Upper lobe of left lung (tissue), 6 donors: ENCODE results near the gene NMT2. TPM values are rescaled to one million over a fixed set of nuclear protein-coding genes. Genes with fewer than 3 reads are reported as not detected.

ENCODE experiments used
- ATAC-seq, 2 donors: fragments of 200-7000 bp; cut with Tn5 transposase; one replicate each; pipeline ENCODE4 v1.9.1; 2022; ENCODE audit warnings: mild to moderate bottlenecking in 2 of 2, moderate library complexity in 2 of 2; ENCODE audit not compliant: low FRiP score in 2 of 2
- DNase-seq, 2 donors: peaks; one replicate each; pipeline ENCODE4 v3.0.0-alpha.2; 2019 to 2020
- H3K27ac ChIP-seq, 4 donors: fragments of 200-600 bp; sonication (generic); one replicate each; pipeline ENCODE4 v1.5.1; 2016 to 2019
- H3K27me3 ChIP-seq, 4 donors: fragments of 200-600 bp; sonication (generic); one replicate each; pipeline ENCODE4 v1.5.1; 2017 to 2019
- H3K36me3 ChIP-seq, 4 donors: fragments of 200-600 bp; sonication (generic); one replicate each; pipeline ENCODE4 v1.5.1; 2016 to 2019
- H3K4me1 ChIP-seq, 4 donors: fragments of 200-600 bp; sonication (generic); one replicate each; pipeline ENCODE4 v1.5.1; 2018 to 2019
- H3K4me3 ChIP-seq, 4 donors: fragments of 200-600 bp; sonication (generic); one replicate each; pipeline ENCODE4 v1.5.1; 2017 to 2019; ENCODE audit warnings: mild to moderate bottlenecking in 2 of 4, moderate library complexity in 1 of 4
- H3K9me3 ChIP-seq, 4 donors: fragments of 200-600 bp; sonication (generic); one replicate each; pipeline ENCODE4 v1.5.1; 2018 to 2019
- EP300 ChIP-seq, 4 donors: sonication (generic); formaldehyde crosslinking; IDR thresholded peaks; one replicate each; pipeline ENCODE4 v1.5.1; 2017; ENCODE audit warnings: antibody characterized with exemption in 4 of 4, control low read depth in 2 of 4
- POLR2A ChIP-seq, 4 donors: fragments of 450-650 bp; IDR thresholded peaks; one replicate each; pipeline ENCODE4 v1.5.1; 2016 to 2017; ENCODE audit warnings: antibody characterized with exemption in 4 of 4, mild to moderate bottlenecking in 2 of 4
- POLR2AphosphoS5 ChIP-seq, 2 donors: sonication (generic); formaldehyde crosslinking; IDR thresholded peaks; one replicate each; pipeline ENCODE4 v1.5.1; 2017; ENCODE audit warnings: antibody characterized with exemption in 2 of 2
- WGBS, 2 donors: methylation state at CpG; one replicate each; pipeline ENCODE4 v1.1.5; 2017 to 2018; 5-methylcytosine and 5-hydroxymethylcytosine counted together
- total RNA-seq, 6 donors: library from RNA; depleted of rRNA in 4 of 6; stranded (reverse); fragments of >200 nt in 4 of 6; gene quantifications; one replicate each; pipeline versions ENCODE4 v1.1.0 to v1.2.1, GENCODE V29; 2016 to 2021
- TF ChIP-seq, protein P1 (sequence below), 6 experiments: fragments of 450-650 bp in 4 of 6; fragments of 200-600 bp in 2 of 6; sonication (generic) in 2 of 6; IDR thresholded peaks; one replicate each; pipeline ENCODE4 v1.5.1; 2016 to 2019; ENCODE audit warnings: antibody characterized with exemption in 6 of 6
- donor health status: DM: no; HTN: no; CAD: no; lungs with moderate emphysema.
- donor health status: DM: no; HTN: yes; CAD: no; lungs with severe emphysema.

NMT2 gene
- total RNA-seq, 6 donors from 2014 or later, result 6.4 to 12.0 (median 8.6) TPM

DNA sequence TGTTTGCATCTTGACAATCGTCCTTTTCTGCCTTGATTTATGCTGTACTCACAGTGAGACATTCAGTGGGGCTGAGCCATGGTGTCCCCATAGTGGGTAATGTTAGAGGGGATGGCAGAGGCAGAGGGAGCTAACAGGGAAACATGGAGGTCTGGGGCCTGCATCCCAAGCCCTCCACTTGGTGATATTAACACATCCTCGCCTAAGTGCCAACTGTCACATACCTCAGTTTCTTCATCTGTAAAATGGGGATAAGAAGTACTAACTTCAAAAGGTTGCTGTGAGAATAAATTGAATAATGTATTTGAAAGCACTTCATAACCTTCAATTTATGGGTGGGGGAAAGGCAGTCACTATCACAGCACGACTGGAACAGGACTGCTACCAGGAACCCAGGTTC is 43.6 kb downstream of the NMT2 start:
- no peak for DNase-seq
- Histone ChIP-seq H3K27ac (no peak overlapping the region), H3K36me3 (peaks cover 0 to 38% (median 5%) of the 10 kb centered on the region in 4 donors), H3K4me3 (no peak overlapping the region), H3K4me1 (no peaks in the 10 kb centered on the region), H3K27me3 (no peaks in the 10 kb centered on the region), H3K9me3 (no peaks in the 10 kb centered on the region)
- ATAC-seq, result no peak
- 93 to 99% methylated on average over 3 of the region's 3 CpGs for WGBS, 2 donors
- TF ChIP-seq POLR2AphosphoS5 (IDR thresholded peaks at IDR 0.05) (no peak), POLR2A (IDR thresholded peaks at IDR 0.05) (no peak), EP300 (IDR thresholded peaks at IDR 0.05) (no peak)
- TF ChIP-seq, protein P1, sequence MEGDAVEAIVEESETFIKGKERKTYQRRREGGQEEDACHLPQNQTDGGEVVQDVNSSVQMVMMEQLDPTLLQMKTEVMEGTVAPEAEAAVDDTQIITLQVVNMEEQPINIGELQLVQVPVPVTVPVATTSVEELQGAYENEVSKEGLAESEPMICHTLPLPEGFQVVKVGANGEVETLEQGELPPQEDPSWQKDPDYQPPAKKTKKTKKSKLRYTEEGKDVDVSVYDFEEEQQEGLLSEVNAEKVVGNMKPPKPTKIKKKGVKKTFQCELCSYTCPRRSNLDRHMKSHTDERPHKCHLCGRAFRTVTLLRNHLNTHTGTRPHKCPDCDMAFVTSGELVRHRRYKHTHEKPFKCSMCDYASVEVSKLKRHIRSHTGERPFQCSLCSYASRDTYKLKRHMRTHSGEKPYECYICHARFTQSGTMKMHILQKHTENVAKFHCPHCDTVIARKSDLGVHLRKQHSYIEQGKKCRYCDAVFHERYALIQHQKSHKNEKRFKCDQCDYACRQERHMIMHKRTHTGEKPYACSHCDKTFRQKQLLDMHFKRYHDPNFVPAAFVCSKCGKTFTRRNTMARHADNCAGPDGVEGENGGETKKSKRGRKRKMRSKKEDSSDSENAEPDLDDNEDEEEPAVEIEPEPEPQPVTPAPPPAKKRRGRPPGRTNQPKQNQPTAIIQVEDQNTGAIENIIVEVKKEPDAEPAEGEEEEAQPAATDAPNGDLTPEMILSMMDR (IDR thresholded peaks at IDR 0.05), result no peak

DNA sequence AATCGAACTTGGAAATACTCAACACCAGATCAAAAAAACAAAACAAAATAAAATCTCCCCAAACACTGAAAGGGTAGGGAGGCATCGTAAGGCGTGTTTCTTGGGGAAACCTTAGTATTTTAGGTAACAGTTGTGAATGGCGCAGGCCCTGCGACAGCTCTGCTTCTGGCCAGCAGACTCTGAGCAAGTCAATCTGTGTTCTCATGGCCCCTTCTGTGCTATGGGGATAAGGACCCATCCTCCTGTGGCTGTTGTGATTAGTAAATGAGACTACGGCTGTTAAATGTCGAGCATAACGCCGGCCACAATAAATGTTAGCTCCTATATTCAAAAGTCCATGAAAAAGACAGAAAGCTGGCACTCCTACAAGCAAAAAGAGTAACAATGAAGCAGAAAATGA is 44.3 kb downstream of the NMT2 start:
- Histone ChIP-seq H3K9me3 (no peaks in the 10 kb centered on the region), H3K4me3 (no peak overlapping the region), H3K27ac (no peak overlapping the region), H3K36me3 (peaks cover 0 to 36% (median 8%) of the 10 kb centered on the region in 4 donors), H3K4me1 (no peaks in the 10 kb centered on the region), H3K27me3 (no peaks in the 10 kb centered on the region)
- no peak for DNase-seq
- 95 to 97% methylated on average over 9 of the region's 9 CpGs for WGBS, 2 donors
- TF ChIP-seq EP300 (IDR thresholded peaks at IDR 0.05) (no peak), POLR2A (IDR thresholded peaks at IDR 0.05) (no peak), POLR2AphosphoS5 (IDR thresholded peaks at IDR 0.05) (no peak)
- TF ChIP-seq, protein P1 (IDR thresholded peaks at IDR 0.05), result no peak
- no peak for ATAC-seq

DNA sequence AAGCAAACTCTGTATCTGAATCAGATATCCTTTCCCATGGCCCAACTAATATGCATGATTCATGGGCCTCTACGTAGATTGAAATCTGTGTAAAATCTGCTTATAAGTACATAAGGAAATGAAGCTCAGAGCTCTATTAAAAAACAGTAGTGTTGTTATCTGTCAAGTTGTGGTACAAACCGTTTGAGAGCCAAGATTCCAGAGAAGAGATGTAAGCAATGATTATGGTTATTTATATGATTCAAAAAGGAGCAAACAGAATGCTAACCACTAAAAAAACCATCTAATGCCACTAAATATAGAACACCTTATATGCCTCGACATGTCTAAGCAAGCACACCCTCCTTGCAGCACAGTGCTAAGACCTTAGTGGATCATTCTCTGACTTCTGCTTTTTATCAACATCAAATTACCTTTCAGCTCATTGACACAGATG is 44.7 kb downstream of the NMT2 start:
- H3K27me3 ChIP-seq, result no peaks in the 10 kb centered on the region
- TF ChIP-seq POLR2AphosphoS5 (IDR thresholded peaks at IDR 0.05) (no peak), EP300 (IDR thresholded peaks at IDR 0.05) (no peak), POLR2A (IDR thresholded peaks at IDR 0.05) (no peak)
- TF ChIP-seq, protein P1 (IDR thresholded peaks at IDR 0.05), result no peak
- no peaks in the 10 kb centered on the region for H3K4me1 ChIP-seq
- no peaks in the 10 kb centered on the region for H3K9me3 ChIP-seq
- ATAC-seq, result no peak
- DNase-seq, result no peak
- H3K27ac ChIP-seq, result no peak overlapping the region
- H3K4me3 ChIP-seq, result no peak overlapping the region
- 54 to 58% methylated on average over 3 of the region's 3 CpGs for WGBS, 2 donors
- peaks cover 0 to 37% (median 11%) of the 10 kb centered on the region in 4 donors for H3K36me3 ChIP-seq

DNA sequence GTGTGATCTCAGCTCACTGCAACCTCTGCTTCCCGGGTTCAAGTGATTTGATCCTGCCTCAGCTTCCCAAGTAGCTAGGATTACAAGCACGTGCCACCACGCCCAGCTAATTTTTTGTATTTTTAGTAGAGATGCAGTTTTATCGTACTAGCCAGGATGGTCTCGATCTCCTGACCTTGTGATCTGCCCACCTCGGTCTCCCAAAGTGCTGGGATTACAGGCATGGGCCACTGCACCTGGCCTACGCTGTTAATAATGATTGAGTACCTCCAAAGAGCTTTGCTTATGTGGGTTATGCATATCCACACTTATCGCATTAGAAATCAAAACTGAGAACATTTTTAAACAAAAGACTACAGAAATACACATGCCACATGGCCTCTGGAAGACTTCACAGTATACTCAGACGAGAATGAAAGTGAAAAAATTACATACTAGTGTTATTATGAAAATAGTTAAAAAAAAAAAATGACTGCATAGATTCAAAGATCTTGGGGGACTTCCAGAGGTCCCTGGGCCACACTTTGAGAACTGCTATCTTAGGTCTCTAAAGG is 45.9 kb downstream of the NMT2 start:
- Histone ChIP-seq H3K4me1 (no peaks in the 10 kb centered on the region), H3K36me3 (peaks cover 3 to 49% (median 13%) of the 10 kb centered on the region in 4 donors), H3K27ac (no peak overlapping the region), H3K4me3 (no peak overlapping the region), H3K27me3 (no peaks in the 10 kb centered on the region), H3K9me3 (no peaks in the 10 kb centered on the region)
- no peak for ATAC-seq
- DNase-seq, result no peak
- TF ChIP-seq, protein P1 (IDR thresholded peaks at IDR 0.05), result no peak
- TF ChIP-seq POLR2AphosphoS5 (IDR thresholded peaks at IDR 0.05), result no peak
- no peak for TF ChIP-seq POLR2A (IDR thresholded peaks at IDR 0.05)
- TF ChIP-seq EP300 (IDR thresholded peaks at IDR 0.05), result no peak
- 92 to 95% methylated on average over 9 of the region's 9 CpGs for WGBS, 2 donors

DNA sequence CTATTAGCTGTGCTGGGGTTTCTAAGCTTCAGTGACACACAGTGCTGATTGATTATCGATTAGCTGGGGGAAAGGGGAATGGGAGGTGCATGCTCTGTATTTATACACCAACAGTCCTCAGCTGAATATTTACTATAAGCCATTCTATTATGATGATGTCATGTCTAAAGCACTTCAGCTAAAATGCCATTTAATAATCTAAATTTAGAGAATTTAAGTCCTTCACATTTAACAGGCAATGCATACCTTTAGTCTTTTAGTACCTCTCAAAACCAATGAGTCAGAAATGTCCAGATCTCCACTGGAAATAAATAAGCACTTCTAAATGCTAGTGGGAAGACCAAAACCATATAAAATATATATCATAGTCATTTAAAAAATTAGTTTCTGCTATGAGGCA is 46.8 kb downstream of the NMT2 start:
- TF ChIP-seq POLR2AphosphoS5 (IDR thresholded peaks at IDR 0.05) (no peak), EP300 (IDR thresholded peaks at IDR 0.05) (no peak)
- Histone ChIP-seq H3K36me3 (peaks cover 3 to 52% (median 11%) of the 10 kb centered on the region in 4 donors), H3K27me3 (no peaks in the 10 kb centered on the region), H3K4me1 (no peaks in the 10 kb centered on the region), H3K27ac (no peak overlapping the region), H3K9me3 (no peaks in the 10 kb centered on the region), H3K4me3 (no peak overlapping the region)
- DNase-seq (no peak), ATAC-seq (no peak)
- 95 to 100% methylated on average over 1 of the region's 1 CpG for WGBS, 2 donors
